ENCODE results near the gene APBA2. TPM values are rescaled to one million over a fixed set of nuclear protein-coding genes. Genes with fewer than 3 reads are reported as not detected.

The APBA2 gene
- total and polyA plus RNA-seq, 2 donors from 2014 or later: 1.0 to 6.1 TPM

DNA sequence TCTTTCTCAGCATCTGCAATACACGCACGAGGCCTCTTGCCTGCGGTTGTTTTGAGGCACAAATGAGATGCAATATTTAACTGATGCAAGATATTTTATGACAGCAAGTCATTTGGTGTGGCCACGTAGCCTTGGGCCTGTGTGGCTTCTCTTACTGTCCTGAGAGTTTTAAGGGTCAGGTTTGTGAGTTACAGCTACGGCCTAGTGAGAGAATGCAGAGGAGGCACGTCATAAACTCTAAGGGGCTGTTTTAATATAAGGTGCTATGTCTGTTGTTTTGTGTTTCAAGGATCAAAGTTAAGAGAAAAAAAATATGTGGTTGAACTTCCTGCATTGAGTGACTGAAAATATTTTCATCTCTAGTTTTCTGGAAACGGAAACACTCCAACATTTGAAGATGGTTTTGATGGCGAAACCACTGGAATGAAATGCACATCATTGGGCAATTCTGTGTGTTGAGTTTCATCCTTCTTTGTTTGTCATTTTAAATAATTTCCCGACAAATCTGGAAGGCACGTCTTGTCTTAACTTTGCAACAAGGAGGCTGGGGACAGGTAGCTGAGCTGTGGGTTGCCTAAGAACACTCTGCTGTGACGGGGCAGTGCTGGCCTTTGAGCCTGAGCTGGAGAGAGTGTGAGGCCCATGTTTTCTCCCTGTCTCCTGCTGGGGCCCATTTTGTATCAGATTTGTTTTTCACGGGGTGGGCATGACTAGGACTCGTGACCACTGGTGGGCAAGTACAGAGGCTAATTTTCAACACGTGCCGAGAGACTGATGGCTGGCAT is 5.1 kb downstream of the APBA2 start:
- no peak for FAIRE-seq
- no peak overlapping the region for H3K4me3 ChIP-seq (ENCODE audit: low read length in 3 of 3)
- no peak for DNase-seq
- H3K27ac ChIP-seq (ENCODE audit: low read depth in 2 of 2, low read length in 2 of 2): no peak overlapping the region
- no peaks in the 10 kb centered on the region for H3K4me1 ChIP-seq (ENCODE audit: control insufficient read depth in 2 of 3, insufficient read depth in 2 of 3, low read depth in 1 of 3, low read length in 3 of 3)
- no peaks in the 10 kb centered on the region for H3K36me3 ChIP-seq (ENCODE audit: control insufficient read depth in 2 of 3, insufficient read depth in 3 of 3, low read length in 3 of 3)
- no peaks in the 10 kb centered on the region for H3K27me3 ChIP-seq (ENCODE audit: control insufficient read depth, insufficient read depth, low read length)
- intact Hi-C loops (cut with DNase I): no loop called here
- no peak overlapping the region for H3K9ac ChIP-seq (ENCODE audit: low read length in 3 of 3)
- H3K9me3 ChIP-seq (ENCODE audit: control insufficient read depth in 2 of 3, insufficient read depth in 1 of 3, low read length in 3 of 3): no peaks in the 10 kb centered on the region
- TF ChIP-seq, protein P1, sequence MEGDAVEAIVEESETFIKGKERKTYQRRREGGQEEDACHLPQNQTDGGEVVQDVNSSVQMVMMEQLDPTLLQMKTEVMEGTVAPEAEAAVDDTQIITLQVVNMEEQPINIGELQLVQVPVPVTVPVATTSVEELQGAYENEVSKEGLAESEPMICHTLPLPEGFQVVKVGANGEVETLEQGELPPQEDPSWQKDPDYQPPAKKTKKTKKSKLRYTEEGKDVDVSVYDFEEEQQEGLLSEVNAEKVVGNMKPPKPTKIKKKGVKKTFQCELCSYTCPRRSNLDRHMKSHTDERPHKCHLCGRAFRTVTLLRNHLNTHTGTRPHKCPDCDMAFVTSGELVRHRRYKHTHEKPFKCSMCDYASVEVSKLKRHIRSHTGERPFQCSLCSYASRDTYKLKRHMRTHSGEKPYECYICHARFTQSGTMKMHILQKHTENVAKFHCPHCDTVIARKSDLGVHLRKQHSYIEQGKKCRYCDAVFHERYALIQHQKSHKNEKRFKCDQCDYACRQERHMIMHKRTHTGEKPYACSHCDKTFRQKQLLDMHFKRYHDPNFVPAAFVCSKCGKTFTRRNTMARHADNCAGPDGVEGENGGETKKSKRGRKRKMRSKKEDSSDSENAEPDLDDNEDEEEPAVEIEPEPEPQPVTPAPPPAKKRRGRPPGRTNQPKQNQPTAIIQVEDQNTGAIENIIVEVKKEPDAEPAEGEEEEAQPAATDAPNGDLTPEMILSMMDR (IDR thresholded peaks at IDR 0.05; ENCODE audit: borderline replicate concordance, extremely low read depth, insufficient read depth): no peak

DNA sequence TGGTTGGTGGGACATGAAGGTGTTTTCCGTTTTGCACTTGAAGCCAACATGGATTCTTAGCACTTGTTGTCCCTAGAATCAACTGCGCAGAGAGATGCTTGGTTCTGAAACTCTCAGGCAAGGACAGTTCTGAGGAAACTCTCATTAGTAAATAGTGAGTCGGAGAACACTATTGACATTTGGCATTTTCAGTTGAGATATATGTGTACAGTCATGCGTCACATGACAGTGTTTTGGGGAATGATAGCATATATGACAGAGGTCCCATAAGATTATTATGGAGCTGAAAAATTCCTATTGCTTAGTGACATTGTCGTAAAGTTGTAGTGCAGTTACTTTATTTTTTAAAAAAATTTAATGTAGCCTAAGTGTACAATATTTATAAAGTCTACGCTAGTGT is 5.8 kb downstream of the APBA2 start:
- no peaks in the 10 kb centered on the region for H3K36me3 ChIP-seq (ENCODE audit: control insufficient read depth in 2 of 3, insufficient read depth in 3 of 3, low read length in 3 of 3)
- H3K9ac ChIP-seq (ENCODE audit: low read length in 3 of 3): no peak overlapping the region
- H3K4me1 ChIP-seq (ENCODE audit: control insufficient read depth in 2 of 3, insufficient read depth in 2 of 3, low read depth in 1 of 3, low read length in 3 of 3): no peaks in the 10 kb centered on the region
- DNase-seq: no peak
- intact Hi-C loops (cut with DNase I): no loop called here
- TF ChIP-seq, protein P1 (IDR thresholded peaks at IDR 0.05; ENCODE audit: borderline replicate concordance, extremely low read depth, insufficient read depth): no peak
- no peak overlapping the region for H3K27ac ChIP-seq (ENCODE audit: low read depth in 2 of 2, low read length in 2 of 2)
- no peak for FAIRE-seq
- H3K27me3 ChIP-seq (ENCODE audit: control insufficient read depth, insufficient read depth, low read length): no peaks in the 10 kb centered on the region
- H3K4me3 ChIP-seq (ENCODE audit: low read length in 3 of 3): no peak overlapping the region
- H3K9me3 ChIP-seq (ENCODE audit: control insufficient read depth in 2 of 3, insufficient read depth in 1 of 3, low read length in 3 of 3): no peaks in the 10 kb centered on the region

DNA sequence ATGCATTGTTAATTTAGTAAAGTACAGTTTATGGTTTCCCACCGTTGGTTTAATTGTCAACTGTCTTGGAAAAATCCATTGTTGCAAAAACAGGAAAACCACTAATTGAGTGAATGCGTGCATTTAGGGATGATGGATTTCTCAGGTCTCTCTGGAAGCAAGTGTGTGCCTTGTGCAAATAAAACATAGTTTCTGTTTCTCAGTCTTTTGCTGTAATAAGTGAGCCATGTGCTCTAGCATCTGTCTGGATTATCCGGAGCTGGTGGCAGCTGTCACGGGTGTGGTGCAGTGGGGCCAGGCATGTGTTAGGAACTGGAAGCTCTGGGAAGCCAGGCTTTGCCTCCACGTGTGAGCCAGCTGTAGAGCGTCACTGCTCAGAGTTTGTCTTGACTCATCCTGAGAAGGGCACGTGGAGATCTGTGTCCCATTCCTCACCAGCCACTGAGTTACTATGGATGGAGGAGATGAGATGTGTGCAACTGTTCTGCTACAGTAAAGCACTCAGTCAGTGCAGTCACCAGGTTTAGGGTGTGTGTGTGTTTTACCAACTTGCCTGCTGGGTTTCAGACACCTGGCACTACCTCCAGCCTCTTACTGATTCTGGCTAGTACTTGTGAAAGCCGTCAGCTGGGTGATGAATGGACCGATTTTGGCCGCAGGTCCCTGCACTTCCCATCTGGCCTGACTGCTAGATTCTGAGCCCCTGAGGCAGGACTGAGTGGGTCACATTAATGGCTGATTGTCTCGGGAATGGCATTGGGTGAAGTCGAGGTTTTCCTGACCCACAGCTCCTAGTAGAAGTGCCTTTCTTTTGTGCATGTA is 7.2 kb downstream of the APBA2 start:
- no peaks in the 10 kb centered on the region for H3K4me1 ChIP-seq (ENCODE audit: control insufficient read depth in 2 of 3, insufficient read depth in 2 of 3, low read depth in 1 of 3, low read length in 3 of 3)
- H3K4me3 ChIP-seq (ENCODE audit: low read length in 3 of 3): no peak overlapping the region
- TF ChIP-seq, protein P1 (IDR thresholded peaks at IDR 0.05; ENCODE audit: borderline replicate concordance, extremely low read depth, insufficient read depth): no peak
- FAIRE-seq (no peak), DNase-seq (no peak)
- H3K36me3 ChIP-seq (ENCODE audit: control insufficient read depth in 2 of 3, insufficient read depth in 3 of 3, low read length in 3 of 3): no peaks in the 10 kb centered on the region
- no peaks in the 10 kb centered on the region for H3K9me3 ChIP-seq (ENCODE audit: control insufficient read depth in 2 of 3, insufficient read depth in 1 of 3, low read length in 3 of 3)
- H3K27ac ChIP-seq (ENCODE audit: low read depth in 2 of 2, low read length in 2 of 2): no peak overlapping the region
- H3K9ac ChIP-seq (ENCODE audit: low read length in 3 of 3): no peak overlapping the region
- no peaks in the 10 kb centered on the region for H3K27me3 ChIP-seq (ENCODE audit: control insufficient read depth, insufficient read depth, low read length)
- intact Hi-C loops (cut with DNase I): no loop called here
